Transverse colon (tissue), 4 donors: ENCODE results near the gene DRC3. TPM values are rescaled to one million over a fixed set of nuclear protein-coding genes. Genes with fewer than 3 reads are reported as not detected.
A peak's percentile ranks its signal among the peaks of the same experiment; 100 is the strongest.

ENCODE experiments used
- DNase-seq: peaks from one replicate; pipeline ENCODE4 v3.0.0-alpha.2; 2019
- H3K27ac ChIP-seq, 4 donors: fragments of 200-600 bp; sonication (generic); 2 replicates each; pipeline ENCODE4 v1.5.1; 2016 to 2018; ENCODE audit warnings: inconsistent platforms in 4 of 4
- H3K27me3 ChIP-seq: fragments of 200-600 bp; sonication (generic); 2 replicates; pipeline ENCODE4 v1.5.1; 2017; ENCODE audit warnings: inconsistent platforms
- H3K36me3 ChIP-seq, 4 donors: fragments of 200-600 bp; sonication (generic); 2 replicates each; pipeline ENCODE4 v1.5.1; 2017 to 2019; ENCODE audit warnings: inconsistent platforms in 4 of 4
- H3K4me1 ChIP-seq, 4 donors: fragments of 200-600 bp; sonication (generic); 2 replicates each; pipeline ENCODE4 v1.5.1; 2017 to 2020; ENCODE audit warnings: inconsistent platforms in 4 of 4
- H3K4me3 ChIP-seq, 4 donors: fragments of 200-600 bp; sonication (generic); 1 replicate in 1 of 4; 2 replicates in 3 of 4; pipeline versions ENCODE4 v1.5.1 to v1.6.1; 2017 to 2019; ENCODE audit warnings: inconsistent platforms in 4 of 4
- H3K9me3 ChIP-seq, 2 donors: fragments of 200-600 bp; sonication (generic); 2 replicates each; pipeline ENCODE4 v1.5.1; 2017 to 2019; ENCODE audit warnings: inconsistent platforms in 2 of 2
- EP300 ChIP-seq: sonication (generic); formaldehyde crosslinking; IDR thresholded peaks from one replicate; pipeline ENCODE4 v1.6.1; 2017; ENCODE audit warnings: antibody characterized with exemption, low read depth
- POLR2A ChIP-seq: fragments of 450-650 bp; IDR thresholded peaks from one replicate; pipeline ENCODE4 v1.6.1; 2016; ENCODE audit warnings: antibody characterized with exemption, mild to moderate bottlenecking, moderate library complexity
- POLR2AphosphoS5 ChIP-seq, 3 donors: sonication (generic); formaldehyde crosslinking; IDR thresholded peaks; one replicate each; pipeline ENCODE4 v1.6.1; 2016; ENCODE audit warnings: antibody characterized with exemption in 3 of 3
- WGBS, 2 donors: methylation state at CpG; one replicate each; pipeline ENCODE4 v1.1.5; 2018; ENCODE audit warnings: low coverage in 1 of 2; 5-methylcytosine and 5-hydroxymethylcytosine counted together
- in situ Hi-C, 4 donors: fragments of 200-750 bp; cut with MboI; loops; one replicate each; pipeline versions ENCODE4 v1.15.0 to v1.15.1; 2017; ENCODE audit warnings: low sequenced_read_pairs in 3 of 4, low pct_ligation_motif_present in 1 of 4, low pct_unique_long_range_greater_than_20kb in 1 of 4
- intact Hi-C: fragments of 100-400 bp; cut with DNase I; formaldehyde crosslinking; loops from one replicate; pipeline ENCODE4 v1.15.1; 2023; ENCODE audit warnings: low total_unique reads
- total RNA-seq, 4 donors: library from RNA; depleted of rRNA; stranded (reverse); fragments of >200 nt; gene quantifications; one replicate each; pipeline ENCODE4 v1.1.0, GENCODE V29; 2016
- TF ChIP-seq, protein P1 (sequence below), 5 experiments: fragments of 200-600 bp in 3 of 5; fragments of 450-650 bp in 2 of 5; sonication (generic) in 3 of 5; IDR thresholded peaks; 1 replicate in 2 of 5; 2 replicates in 3 of 5; pipeline ENCODE4 v1.5.1; 2016 to 2017; ENCODE audit warnings: antibody characterized with exemption in 5 of 5, inconsistent platforms in 3 of 5, mild to moderate bottlenecking in 2 of 5, moderate library complexity in 1 of 5

The DRC3 gene
- total RNA-seq, 4 donors from 2014 or later = 0.64 to 1.8 (median 0.82) TPM; not detected in 1

GRCh38 chr17:17981330-17981729 lies 8.7 kb downstream of the DRC3 start:
- 67 to 84% methylated on average over 3 to 9 of the region's 9 CpGs for WGBS, 2 donors
- DNase-seq = no peak
- no peak overlapping the region for H3K4me3 ChIP-seq
- H3K36me3 ChIP-seq = no peaks in the 10 kb centered on the region
- H3K27ac ChIP-seq = no peak overlapping the region
- H3K27me3 ChIP-seq = no peaks in the 10 kb centered on the region
- TF ChIP-seq POLR2AphosphoS5 (IDR thresholded peaks at IDR 0.05) = no peak
- TF ChIP-seq, protein P1, sequence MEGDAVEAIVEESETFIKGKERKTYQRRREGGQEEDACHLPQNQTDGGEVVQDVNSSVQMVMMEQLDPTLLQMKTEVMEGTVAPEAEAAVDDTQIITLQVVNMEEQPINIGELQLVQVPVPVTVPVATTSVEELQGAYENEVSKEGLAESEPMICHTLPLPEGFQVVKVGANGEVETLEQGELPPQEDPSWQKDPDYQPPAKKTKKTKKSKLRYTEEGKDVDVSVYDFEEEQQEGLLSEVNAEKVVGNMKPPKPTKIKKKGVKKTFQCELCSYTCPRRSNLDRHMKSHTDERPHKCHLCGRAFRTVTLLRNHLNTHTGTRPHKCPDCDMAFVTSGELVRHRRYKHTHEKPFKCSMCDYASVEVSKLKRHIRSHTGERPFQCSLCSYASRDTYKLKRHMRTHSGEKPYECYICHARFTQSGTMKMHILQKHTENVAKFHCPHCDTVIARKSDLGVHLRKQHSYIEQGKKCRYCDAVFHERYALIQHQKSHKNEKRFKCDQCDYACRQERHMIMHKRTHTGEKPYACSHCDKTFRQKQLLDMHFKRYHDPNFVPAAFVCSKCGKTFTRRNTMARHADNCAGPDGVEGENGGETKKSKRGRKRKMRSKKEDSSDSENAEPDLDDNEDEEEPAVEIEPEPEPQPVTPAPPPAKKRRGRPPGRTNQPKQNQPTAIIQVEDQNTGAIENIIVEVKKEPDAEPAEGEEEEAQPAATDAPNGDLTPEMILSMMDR (IDR thresholded peaks at IDR 0.05) = no peak
- no peak for TF ChIP-seq POLR2A
- TF ChIP-seq EP300 = no peak
- intact Hi-C loops (no loop called here), in situ Hi-C loops (no loop called here)
- no peaks in the 10 kb centered on the region for H3K9me3 ChIP-seq
- no peaks in the 10 kb centered on the region for H3K4me1 ChIP-seq

GRCh38 chr17:17982801-17983200 lies 10.1 kb downstream of the DRC3 start:
- in situ Hi-C loops (no loop called here), intact Hi-C loops (no loop called here)
- 88 to 92% methylated on average over 5 to 9 of the region's 9 CpGs for WGBS, 2 donors
- TF ChIP-seq, protein P1 (IDR thresholded peaks at IDR 0.05) = no peak
- TF ChIP-seq POLR2AphosphoS5 (IDR thresholded peaks at IDR 0.05) (no peak), EP300 (no peak), POLR2A (no peak)
- H3K36me3 ChIP-seq = no peaks in the 10 kb centered on the region
- no peaks in the 10 kb centered on the region for H3K27me3 ChIP-seq
- no peaks in the 10 kb centered on the region for H3K4me1 ChIP-seq
- DNase-seq = no peak
- H3K9me3 ChIP-seq = no peaks in the 10 kb centered on the region
- H3K27ac ChIP-seq = no peak overlapping the region
- no peak overlapping the region for H3K4me3 ChIP-seq

- H3K4me3 ChIP-seq = no peak overlapping the region
- no peaks in the 10 kb centered on the region for H3K36me3 ChIP-seq
- WGBS, 2 donors = 81% methylated on average over 6 of the region's 6 CpGs; no CpG with 5 or more reads in 1 of the 2 donors
- no peaks in the 10 kb centered on the region for H3K9me3 ChIP-seq
- no peaks in the 10 kb centered on the region for H3K4me1 ChIP-seq
- no peak overlapping the region for H3K27ac ChIP-seq
- intact Hi-C loops = no loop called here
- DNase-seq = peak; percentile 24
- H3K27me3 ChIP-seq = no peaks in the 10 kb centered on the region
- TF ChIP-seq POLR2A (no peak), EP300 (no peak), POLR2AphosphoS5 (IDR thresholded peaks at IDR 0.05) (no peak)
- TF ChIP-seq, protein P1 (IDR thresholded peaks at IDR 0.05) = no peak
- in situ Hi-C loops = no loop called here
Measured at GRCh38 chr17:17983376-17983775, 10.7 kb downstream of the DRC3 start.

DNA sequence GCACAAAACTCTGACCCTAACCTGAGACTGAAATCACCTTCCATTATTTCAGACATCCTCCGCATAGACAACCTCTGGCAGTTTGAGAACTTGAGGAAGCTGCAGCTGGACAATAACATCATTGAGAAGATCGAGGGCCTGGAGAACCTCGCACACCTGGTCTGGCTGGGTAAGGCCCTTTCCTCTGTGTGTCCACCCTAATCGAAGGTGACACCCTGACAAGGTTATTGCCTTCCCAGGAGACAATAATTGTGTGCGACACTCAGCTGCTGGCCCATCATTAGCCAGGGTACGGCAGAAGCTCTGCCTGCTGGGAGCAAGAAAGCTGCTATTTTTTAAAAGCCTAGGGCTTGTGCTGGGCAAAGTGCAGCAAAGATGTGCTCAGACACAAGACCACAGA lies 11.1 kb downstream of the DRC3 start:
- WGBS, 2 donors = 89 to 100% methylated on average over 2 to 6 of the region's 6 CpGs
- in situ Hi-C loops = no loop called here
- H3K4me3 ChIP-seq = no peak overlapping the region
- H3K36me3 ChIP-seq = no peaks in the 10 kb centered on the region
- TF ChIP-seq POLR2AphosphoS5 (IDR thresholded peaks at IDR 0.05) (no peak), EP300 (no peak), POLR2A (no peak)
- TF ChIP-seq, protein P1 (IDR thresholded peaks at IDR 0.05) = no peak
- no peaks in the 10 kb centered on the region for H3K27me3 ChIP-seq
- DNase-seq = no peak
- no peak overlapping the region for H3K27ac ChIP-seq
- intact Hi-C loops = no loop called here
- no peaks in the 10 kb centered on the region for H3K9me3 ChIP-seq
- H3K4me1 ChIP-seq = no peaks in the 10 kb centered on the region
